Left ventricle myocardium inferior (tissue), 1 donor: ENCODE measurements around the gene RBP4. TPM values are rescaled to one million over a fixed set of nuclear protein-coding genes. Genes with fewer than 3 reads are reported as not detected.

Experiments used
- DNase-seq: peaks from one replicate; pipeline ENCODE4 v3.0.0-alpha.2; 2020
- H3K27ac ChIP-seq: fragments of 200-600 bp; replicated peaks from 2 replicates; pipeline ENCODE4 v1.8.0; 2021
- H3K27me3 ChIP-seq: fragments of 200-600 bp; 2 replicates; pipeline ENCODE4 v1.8.0; 2021; ENCODE audit warnings: low read depth
- H3K36me3 ChIP-seq: fragments of 200-600 bp; 2 replicates; pipeline ENCODE4 v1.8.0; 2021
- H3K4me1 ChIP-seq: fragments of 200-600 bp; 2 replicates; pipeline ENCODE4 v1.8.0; 2021
- H3K4me3 ChIP-seq: fragments of 200-600 bp; 2 replicates; pipeline ENCODE4 v1.8.0; 2021; ENCODE audit warnings: mild to moderate bottlenecking, moderate library complexity
- H3K9me3 ChIP-seq: fragments of 200-600 bp; replicated peaks from 2 replicates; pipeline ENCODE4 v1.8.0; 2021
- CTCF ChIP-seq: fragments of 200-600 bp; IDR thresholded peaks from 2 replicates; pipeline ENCODE4 v1.8.0; 2021; ENCODE audit warnings: antibody characterized with exemption, mild to moderate bottlenecking, borderline replicate concordance
- intact Hi-C: fragments of 100-400 bp; cut with micrococcal nuclease; formaldehyde crosslinking; loops from one replicate; pipeline ENCODE4 v1.11.0; 2022
- total RNA-seq: library from RNA; stranded (reverse); fragmentation: NEBNext Ultra II Directional; extraction: Animal tissue kit (Norgen Biotek cat#: 25700); gene quantifications from one replicate; pipeline ENCODE4 v1.2.1, GENCODE V29; 2021
- donor health status: DM: no; HTN: yes; CAD: no; lungs with severe emphysema.

Gene RBP4
- total RNA-seq, 1 donor from 2014 or later: 1.1 TPM

GRCh38 chr10:93573051-93573909 is 27.8 kb downstream of the RBP4 start:
- intact Hi-C loops: no loop called here
- H3K27ac ChIP-seq: no peak overlapping the region
- H3K4me1 ChIP-seq: no peaks in the 10 kb centered on the region
- no peak overlapping the region for H3K4me3 ChIP-seq
- H3K36me3 ChIP-seq: no peaks in the 10 kb centered on the region
- H3K9me3 ChIP-seq: no peaks in the 10 kb centered on the region
- H3K27me3 ChIP-seq: peaks cover 36% of the 10 kb centered on the region
- peak; percentile 20 for DNase-seq
- no peak for TF ChIP-seq CTCF

GRCh38 chr10:93572606-93573005 is 28.4 kb downstream of the RBP4 start:
- intact Hi-C loops: no loop called here
- peaks cover 5% of the 10 kb centered on the region for H3K4me1 ChIP-seq
- H3K27ac ChIP-seq: no peak overlapping the region
- H3K9me3 ChIP-seq: no peaks in the 10 kb centered on the region
- H3K4me3 ChIP-seq: no peak overlapping the region
- no peaks in the 10 kb centered on the region for H3K36me3 ChIP-seq
- H3K27me3 ChIP-seq: peaks cover 43% of the 10 kb centered on the region
- no peak for DNase-seq
- no peak for TF ChIP-seq CTCF

- DNase-seq: no peak
- no peak for TF ChIP-seq CTCF
- H3K4me1 ChIP-seq: peaks cover 16% of the 10 kb centered on the region
- H3K36me3 ChIP-seq: no peaks in the 10 kb centered on the region
- no peak overlapping the region for H3K27ac ChIP-seq
- intact Hi-C loops: no loop called here
- H3K9me3 ChIP-seq: no peaks in the 10 kb centered on the region
- no peak overlapping the region for H3K4me3 ChIP-seq
- peaks cover 65% of the 10 kb centered on the region for H3K27me3 ChIP-seq
Observed at GRCh38 chr10:93570383-93570782, 30.7 kb downstream of the RBP4 start.

- intact Hi-C loops: no loop called here
- DNase-seq: peak; percentile 22
- no peaks in the 10 kb centered on the region for H3K9me3 ChIP-seq
- peaks cover 16% of the 10 kb centered on the region for H3K4me1 ChIP-seq
- no peak for TF ChIP-seq CTCF
- H3K36me3 ChIP-seq: no peaks in the 10 kb centered on the region
- H3K4me3 ChIP-seq: peak overlapping the region; percentile 51
- H3K27ac ChIP-seq: no peak overlapping the region
- peaks cover 88% of the 10 kb centered on the region for H3K27me3 ChIP-seq
Observed at GRCh38 chr10:93568105-93568390, 33.0 kb downstream of the RBP4 start.

- no peak for DNase-seq
- Histone ChIP-seq H3K4me3 (peak overlapping the region; percentile 51), H3K9me3 (no peaks in the 10 kb centered on the region), H3K27ac (no peak overlapping the region), H3K4me1 (peaks cover 16% of the 10 kb centered on the region), H3K27me3 (peaks cover 90% of the 10 kb centered on the region), H3K36me3 (no peaks in the 10 kb centered on the region)
- no peak for TF ChIP-seq CTCF
- intact Hi-C loops: no loop called here
Observed at GRCh38 chr10:93567277-93568104, 33.5 kb downstream of the RBP4 start.
